ENCODE data around the gene ITPRID1. TPM values are rescaled to one million over a fixed set of nuclear protein-coding genes. Genes with fewer than 3 reads are reported as not detected.

The ITPRID1 gene
- total RNA-seq, 1 experiment from 2014 or later = not detected

GRCh38 chr7:31476941-31477677 lies 36.8 kb upstream of the ITPRID1 start:
- ATAC-seq = no peak
- in situ Hi-C loops (cut with HindIII; ENCODE audit: low pct_unique_long_range_greater_than_20kb, low sequenced_read_pairs) = no loop called here
- no peak overlapping the region for H3K4me3 ChIP-seq (ENCODE audit: low read depth in 2 of 2, low read length in 2 of 2)
- H3K27ac ChIP-seq (ENCODE audit: low read length) = no peak overlapping the region
- no peaks in the 10 kb centered on the region for H3K4me1 ChIP-seq (ENCODE audit: control insufficient read depth, insufficient read depth, low read length)
- BruUV-seq (replicated peaks) = no TSS peak
- no peak for DNase-seq (ENCODE audit: low read depth, low spot score)
- intact Hi-C loops (cut with micrococcal nuclease; ENCODE audit: unreplicated experiment) = no loop called here
- H3K27me3 ChIP-seq (ENCODE audit: control insufficient read depth, insufficient read depth, low read length) = no peaks in the 10 kb centered on the region
- H3K9me3 ChIP-seq (ENCODE audit: control insufficient read depth, insufficient read depth, low read depth, low read length) = no peaks in the 10 kb centered on the region
- H3K36me3 ChIP-seq (ENCODE audit: control insufficient read depth, insufficient read depth, low read length) = no peaks in the 10 kb centered on the region
- ChIA-PET CTCF (no interaction called here), POLR2A (no interaction called here)
- no peak for TF ChIP-seq TCF7L2 (IDR thresholded peaks at IDR 0.05; ENCODE audit: low read depth, low read length)
- TF ChIP-seq SIN3A (IDR thresholded peaks at IDR 0.05; ENCODE audit: borderline replicate concordance, insufficient read depth, low read depth, low read length) = no peak
- no peak for TF ChIP-seq CTCF (IDR thresholded peaks at IDR 0.05)
- no peak for TF ChIP-seq REST (IDR thresholded peaks at IDR 0.05; ENCODE audit: insufficient read depth in 1 of 2, low read depth in 2 of 2, low read length in 1 of 2)
- TF ChIP-seq POLR2AphosphoS5 (IDR thresholded peaks at IDR 0.05; ENCODE audit: low read depth, low read length) = no peak

GRCh38 chr7:31478018-31478417 lies 35.9 kb upstream of the ITPRID1 start:
- in situ Hi-C loops (cut with HindIII; ENCODE audit: low pct_unique_long_range_greater_than_20kb, low sequenced_read_pairs) = no loop called here
- Histone ChIP-seq H3K27me3 (ENCODE audit: control insufficient read depth, insufficient read depth, low read length) (no peaks in the 10 kb centered on the region), H3K4me3 (ENCODE audit: low read depth in 2 of 2, low read length in 2 of 2) (no peak overlapping the region), H3K4me1 (ENCODE audit: control insufficient read depth, insufficient read depth, low read length) (no peaks in the 10 kb centered on the region), H3K36me3 (ENCODE audit: control insufficient read depth, insufficient read depth, low read length) (no peaks in the 10 kb centered on the region), H3K9me3 (ENCODE audit: control insufficient read depth, insufficient read depth, low read depth, low read length) (no peaks in the 10 kb centered on the region), H3K27ac (ENCODE audit: low read length) (no peak overlapping the region)
- BruUV-seq (replicated peaks) = no TSS peak
- TF ChIP-seq CTCF (IDR thresholded peaks at IDR 0.05) (no peak), TCF7L2 (IDR thresholded peaks at IDR 0.05; ENCODE audit: low read depth, low read length) (no peak), REST (IDR thresholded peaks at IDR 0.05; ENCODE audit: insufficient read depth in 1 of 2, low read depth in 2 of 2, low read length in 1 of 2) (no peak), POLR2AphosphoS5 (IDR thresholded peaks at IDR 0.05; ENCODE audit: low read depth, low read length) (no peak), SIN3A (IDR thresholded peaks at IDR 0.05; ENCODE audit: borderline replicate concordance, insufficient read depth, low read depth, low read length) (no peak)
- ChIA-PET CTCF (no interaction called here), POLR2A (interaction anchor here (0.6 kb wide), 1 partner anchor 593 kb away, joined by 5 read pairs; no protein-coding TSS in a partner anchor)
- intact Hi-C loops (cut with micrococcal nuclease; ENCODE audit: unreplicated experiment) = no loop called here
- ATAC-seq (no peak), DNase-seq (ENCODE audit: low read depth, low spot score) (no peak)
